ENCODE results near the gene RBM10. TPM values are rescaled to one million over a fixed set of nuclear protein-coding genes. Genes with fewer than 3 reads are reported as not detected.
A peak's percentile ranks its signal among the peaks of the same experiment; 100 is the strongest.

RBM10 gene
- total and polyA plus RNA-seq, 2 experiments from 2014 or later, result 39.5 to 101 TPM

GRCh38 chrX:47129157-47129898 lies 15.7 kb upstream of the RBM10 start:
- Histone ChIP-seq H3K4me2 (peak overlapping the region; percentile 74), H3K27ac (ENCODE audit: low read depth) (no peak overlapping the region)

GRCh38 chrX:47129899-47130358 lies 15.1 kb upstream of the RBM10 start:
- H3K27me3 ChIP-seq (ENCODE audit: insufficient read depth), result no peaks in the 10 kb centered on the region
- peak overlapping the region; percentile 60 for H3K4me3 ChIP-seq
- H3K4me2 ChIP-seq, result peak overlapping the region; percentile 74
- no peaks in the 10 kb centered on the region for H3K36me3 Mint-ChIP-seq (ENCODE audit: low read depth)
- H3K36me3 ChIP-seq (ENCODE audit: insufficient read depth), result no peaks in the 10 kb centered on the region
- H3K4me1 Mint-ChIP-seq, result no peaks in the 10 kb centered on the region
- peak overlapping the region; percentile 97 for H3K4me3 Mint-ChIP-seq
- DNase-seq (ENCODE audit: low spot score) (peak; percentile 7), ATAC-seq (no peak)
- H3F3A ChIP-seq (replicated peaks; ENCODE audit: low read depth), result no peaks in the 10 kb centered on the region
- H3K9me3 Mint-ChIP-seq, result no peaks in the 10 kb centered on the region
- no peak overlapping the region for H3K27ac ChIP-seq (ENCODE audit: low read depth)
- no peak overlapping the region for H3K27ac Mint-ChIP-seq
- no peaks in the 10 kb centered on the region for H4K20me1 ChIP-seq (replicated peaks; ENCODE audit: insufficient read depth)
- H3K9me2 ChIP-seq (ENCODE audit: insufficient read depth), result no peaks in the 10 kb centered on the region
- no peaks in the 10 kb centered on the region for H3K4me1 ChIP-seq (ENCODE audit: insufficient read depth)
- no peaks in the 10 kb centered on the region for H3K79me2 ChIP-seq (replicated peaks; ENCODE audit: insufficient read depth)
- H3K27me3 Mint-ChIP-seq (ENCODE audit: insufficient read depth, low read depth, poor library complexity), result no peaks in the 10 kb centered on the region
- no peak overlapping the region for H2AFZ ChIP-seq
- TF ChIP-seq JUNB (IDR thresholded peaks at IDR 0.05; ENCODE audit: unreplicated experiment) (no peak), ETS1 (IDR thresholded peaks at IDR 0.05) (no peak), CTCF (conservative IDR thresholded peaks at IDR 0.05; ENCODE audit: low read depth in 2 of 2) (no peak), ZNF114 (CRISPR knock-in tag; IDR thresholded peaks at IDR 0.05) (no peak), ZNF462 (CRISPR knock-in tag; IDR thresholded peaks at IDR 0.05) (no peak), STAT1 (IDR thresholded peaks at IDR 0.05; ENCODE audit: unreplicated experiment) (no peak), POLR2AphosphoS5 (IDR thresholded peaks at IDR 0.05; ENCODE audit: low read depth) (no peak)

More at GRCh38 chrX:47129157-47129898, 15.7 kb upstream of the RBM10 start:
- Histone ChIP-seq H3F3A (replicated peaks; ENCODE audit: low read depth) (no peaks in the 10 kb centered on the region), H2AFZ (peak overlapping the region; percentile 88; the same call in 1 of the 2 replicates), H3K4me1 (ENCODE audit: insufficient read depth) (no peaks in the 10 kb centered on the region), H3K36me3 (ENCODE audit: insufficient read depth) (no peaks in the 10 kb centered on the region), H3K79me2 (replicated peaks; ENCODE audit: insufficient read depth) (no peaks in the 10 kb centered on the region), H3K4me3 (peak overlapping the region; percentile 60), H3K9me2 (ENCODE audit: insufficient read depth) (no peaks in the 10 kb centered on the region), H3K27me3 (ENCODE audit: insufficient read depth) (no peaks in the 10 kb centered on the region), H4K20me1 (replicated peaks; ENCODE audit: insufficient read depth) (no peaks in the 10 kb centered on the region)
- H3K4me3 Mint-ChIP-seq, result peak overlapping the region; percentile 97
- H3K27me3 Mint-ChIP-seq (ENCODE audit: insufficient read depth, low read depth, poor library complexity), result no peaks in the 10 kb centered on the region
- H3K36me3 Mint-ChIP-seq (ENCODE audit: low read depth), result no peaks in the 10 kb centered on the region
- no peaks in the 10 kb centered on the region for H3K4me1 Mint-ChIP-seq
- peak; percentile 99 for ATAC-seq
- H3K27ac Mint-ChIP-seq, result peak overlapping the region; percentile 90; the same call in 1 of the 2 replicates
- TF ChIP-seq CREB1 (CRISPR knock-in tag; IDR thresholded peaks at IDR 0.05; ENCODE audit: low read depth), result peak; percentile 63
- no peak for TF ChIP-seq ETS1 (IDR thresholded peaks at IDR 0.05)
- TF ChIP-seq NANOG (IDR thresholded peaks at IDR 0.05; ENCODE audit: borderline replicate concordance), result no peak
- no peak for TF ChIP-seq POLR2AphosphoS5 (IDR thresholded peaks at IDR 0.05; ENCODE audit: low read depth)
- H3K9me3 Mint-ChIP-seq, result no peaks in the 10 kb centered on the region
- peak; percentile 91 for DNase-seq (ENCODE audit: low spot score)

All from GM23338 (cell line).